ENCODE results near the gene UNC45A.

- TF ChIP-seq REST (IDR thresholded peaks at IDR 0.05; ENCODE audit: insufficient read depth in 1 of 2, low read depth in 2 of 2, low read length in 1 of 2) (no peak), CTCF (IDR thresholded peaks at IDR 0.05) (no peak), TCF7L2 (IDR thresholded peaks at IDR 0.05; ENCODE audit: low read depth, low read length) (no peak), POLR2AphosphoS5 (IDR thresholded peaks at IDR 0.05; ENCODE audit: low read depth, low read length) (no peak), SIN3A (IDR thresholded peaks at IDR 0.05; ENCODE audit: borderline replicate concordance, insufficient read depth, low read depth, low read length) (no peak)
Observed at GRCh38 chr15:90904746-90905145, 30.3 kb upstream of the UNC45A start.

Measured in Panc1 (cell line).